Activated T-cell treated with anti-CD3 and anti-CD28 coated beads, Interleukin-2, amount 50 U/mL, for 1 hour (primary cell): ENCODE measurements around the gene NELL1.

Experiments
- DNase-seq: peaks from one replicate; pipeline ENCODE4 v3.0.0-alpha.2; 2020

NELL1 gene

DNA sequence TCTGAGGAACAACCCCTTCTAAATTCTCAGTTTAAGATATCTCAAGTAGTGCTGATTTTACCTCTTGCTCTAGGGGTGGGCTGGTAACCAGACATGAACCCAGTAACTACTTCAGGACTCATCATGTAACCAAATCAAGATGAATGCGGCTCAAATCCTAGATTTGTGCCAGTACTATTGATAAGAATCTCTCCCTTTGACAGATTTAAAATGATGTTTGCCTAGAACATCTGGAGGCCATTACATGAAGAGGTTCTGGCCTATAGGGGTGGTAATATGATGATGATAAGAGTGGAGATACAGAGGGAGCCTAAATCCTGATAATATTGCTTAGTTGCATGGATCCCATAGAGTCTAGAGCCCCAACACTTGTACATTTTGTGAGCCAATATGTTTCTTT lies 850.9 kb downstream of the NELL1 start:
- DNase-seq = no peak

DNA sequence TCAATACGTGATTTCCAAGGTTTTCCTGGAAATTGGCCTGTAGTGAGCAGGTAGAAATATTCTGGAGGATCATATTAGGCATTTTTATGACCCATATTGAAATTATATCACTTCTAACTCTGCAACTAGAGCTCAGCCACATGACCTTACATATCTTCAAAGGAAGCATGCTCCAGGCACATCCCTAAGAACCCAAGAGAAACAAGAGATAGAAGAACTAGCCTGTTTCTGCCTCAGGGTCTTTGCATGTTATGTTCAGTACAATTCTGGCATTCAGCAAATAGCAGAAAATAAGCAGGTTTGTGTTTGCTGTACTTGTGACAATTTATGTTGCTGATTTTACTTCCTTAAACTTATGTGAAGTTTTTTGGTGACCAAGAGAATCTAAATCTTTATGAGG lies 859.8 kb downstream of the NELL1 start:
- DNase-seq = no peak

DNA sequence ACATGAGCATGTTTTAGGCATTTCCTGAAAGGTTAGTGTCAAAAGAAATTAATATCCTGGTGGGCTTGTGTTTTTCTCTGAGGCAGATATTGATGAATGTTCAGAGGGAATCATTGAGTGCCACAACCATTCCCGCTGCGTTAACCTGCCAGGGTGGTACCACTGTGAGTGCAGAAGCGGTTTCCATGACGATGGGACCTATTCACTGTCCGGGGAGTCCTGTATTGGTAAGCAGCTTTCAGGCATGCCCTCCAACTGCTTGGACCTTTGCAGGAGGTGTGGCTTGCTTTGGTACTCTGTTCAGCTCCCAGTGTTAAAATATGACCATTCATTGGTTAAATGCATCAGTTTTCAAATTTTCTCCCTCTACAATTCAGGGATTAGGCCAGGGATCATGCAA lies 864.9 kb downstream of the NELL1 start:
- no peak for DNase-seq

DNA sequence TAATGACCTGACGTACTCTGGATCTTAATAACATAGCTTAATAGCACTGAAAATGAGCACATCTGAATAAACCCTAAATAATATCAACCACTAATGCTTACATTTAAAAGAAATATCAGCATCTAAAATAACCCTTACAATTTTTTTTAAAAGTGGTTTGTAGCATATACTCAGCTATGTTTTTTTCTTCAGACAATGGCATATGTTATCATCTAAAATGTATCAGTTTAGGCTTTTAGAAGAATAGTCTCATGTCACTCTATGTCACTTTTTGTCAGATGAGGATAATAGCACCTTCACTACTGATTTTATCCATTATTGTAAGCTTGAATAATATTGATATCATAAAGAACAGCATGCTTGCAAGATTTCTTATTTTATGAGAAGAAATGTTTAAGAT lies 868.6 kb downstream of the NELL1 start:
- no peak for DNase-seq

DNA sequence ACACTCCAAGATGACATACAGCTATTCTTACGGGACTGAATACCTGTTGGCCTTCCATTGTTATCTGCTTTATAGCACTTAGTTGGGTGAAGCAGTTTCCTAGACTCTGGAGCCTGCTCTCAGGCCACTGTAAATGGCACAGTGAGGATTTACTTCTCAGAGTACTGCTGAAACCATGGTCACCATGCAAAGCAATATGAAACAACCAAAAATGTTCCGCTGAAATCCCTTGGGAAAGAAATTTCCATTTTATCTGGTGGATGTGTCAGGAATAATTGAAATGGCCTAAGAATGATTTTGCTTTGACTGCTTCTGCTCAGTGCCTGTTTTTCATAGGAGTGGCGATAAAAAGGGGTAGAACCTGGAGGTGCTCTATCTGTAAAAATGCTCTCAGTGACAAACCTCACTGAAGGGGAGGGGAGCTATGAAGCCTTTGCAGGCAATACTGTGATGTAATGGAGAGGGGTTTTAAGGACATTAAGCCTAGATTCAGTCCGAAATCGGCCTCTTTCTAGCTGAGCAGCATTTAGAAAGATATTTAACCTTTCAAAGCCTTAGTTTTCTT lies 871.9 kb downstream of the NELL1 start:
- DNase-seq = no peak

DNA sequence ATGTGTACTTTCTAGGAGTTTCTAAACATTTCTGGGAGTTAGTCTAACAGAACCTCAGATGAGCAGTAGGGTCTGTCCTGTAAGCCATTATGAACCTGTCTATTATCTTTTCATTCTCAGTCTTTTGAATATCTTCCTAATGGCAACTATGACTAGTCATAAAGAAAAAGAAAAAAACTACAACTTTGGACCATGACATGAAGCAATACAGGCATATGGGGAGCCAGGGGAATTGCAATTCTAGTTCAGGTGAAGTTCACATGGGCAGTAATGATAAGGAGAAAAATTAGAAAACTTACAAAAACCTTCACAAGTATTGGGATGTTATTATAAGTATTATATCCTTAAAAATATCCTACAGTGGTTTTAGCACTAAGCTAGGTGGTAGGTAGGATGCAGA lies 874.5 kb downstream of the NELL1 start:
- no peak for DNase-seq

DNA sequence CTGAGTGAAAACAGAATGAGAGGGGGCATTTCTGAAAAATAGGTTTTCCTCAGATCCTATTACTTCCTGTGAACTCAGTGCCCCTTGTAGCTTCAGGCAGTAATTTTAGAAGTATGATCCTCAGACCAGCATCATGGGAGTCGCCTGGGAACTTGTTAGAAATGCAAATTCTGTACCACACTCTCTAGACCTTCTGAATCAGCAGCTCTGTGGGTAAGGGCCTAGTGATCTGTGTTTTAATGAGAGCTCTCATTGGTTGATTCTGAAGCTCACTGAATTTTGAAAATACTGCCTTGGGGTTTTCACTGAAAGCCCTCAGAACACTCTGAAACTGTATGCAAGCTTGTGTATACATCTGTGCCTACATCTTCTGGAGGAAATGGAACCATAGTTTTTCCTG lies 876.3 kb downstream of the NELL1 start:
- no peak for DNase-seq

DNA sequence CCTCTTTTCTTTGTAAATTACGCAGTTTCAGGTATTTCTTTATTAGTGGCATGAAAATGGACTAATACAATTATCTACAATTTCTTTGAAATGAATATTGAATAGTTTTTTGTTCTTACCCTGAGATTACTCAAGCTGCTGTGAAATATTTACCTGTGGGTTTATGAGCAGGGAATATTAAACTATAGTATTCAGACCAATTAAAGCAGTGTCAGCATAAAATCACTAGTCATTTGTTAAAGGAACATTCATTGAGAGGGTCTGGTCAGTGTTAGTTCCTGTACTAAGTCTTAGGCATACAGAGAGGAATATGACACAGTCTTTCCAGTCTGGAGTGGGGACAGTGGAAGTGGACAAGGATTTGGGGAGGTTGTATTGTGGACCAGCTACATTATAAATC lies 877.3 kb downstream of the NELL1 start:
- no peak for DNase-seq

DNA sequence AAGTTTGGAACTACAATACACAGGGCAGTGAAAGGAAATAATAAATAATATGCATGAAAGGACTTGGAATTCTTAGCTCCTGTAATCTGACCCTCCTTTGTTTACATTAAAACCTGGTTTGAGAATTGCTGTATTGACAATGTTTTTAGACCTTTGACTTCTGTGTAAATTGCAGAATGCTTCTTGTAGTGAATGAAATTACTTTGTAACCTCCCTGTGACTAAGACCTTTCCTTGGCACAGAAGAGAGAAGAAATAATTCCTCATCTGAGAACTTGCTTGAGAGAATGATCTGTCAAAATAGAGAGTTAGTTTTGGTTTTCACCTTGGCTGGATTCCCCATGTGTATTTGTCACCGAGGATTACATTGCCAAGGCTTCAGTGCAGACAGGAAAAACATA lies 883.5 kb downstream of the NELL1 start:
- DNase-seq = no peak

DNA sequence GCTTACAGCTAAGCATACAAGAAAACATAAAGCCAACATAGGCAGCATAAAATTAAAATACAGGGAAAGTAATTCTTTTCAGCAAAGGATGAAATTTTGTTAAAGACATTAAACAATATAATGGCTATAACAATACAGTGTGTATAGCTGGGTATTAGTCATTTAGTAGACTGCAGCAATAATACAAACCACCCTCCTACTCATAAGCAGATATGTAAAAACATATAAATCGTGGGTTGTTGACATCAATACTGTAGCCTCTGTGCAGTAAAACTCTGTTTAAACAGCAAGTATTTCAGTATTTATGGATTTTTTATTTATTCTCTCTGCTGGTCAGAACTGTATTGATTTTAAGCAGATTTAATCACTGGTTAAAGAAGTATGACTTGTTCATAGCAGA lies 884.4 kb downstream of the NELL1 start:
- DNase-seq = no peak

DNA sequence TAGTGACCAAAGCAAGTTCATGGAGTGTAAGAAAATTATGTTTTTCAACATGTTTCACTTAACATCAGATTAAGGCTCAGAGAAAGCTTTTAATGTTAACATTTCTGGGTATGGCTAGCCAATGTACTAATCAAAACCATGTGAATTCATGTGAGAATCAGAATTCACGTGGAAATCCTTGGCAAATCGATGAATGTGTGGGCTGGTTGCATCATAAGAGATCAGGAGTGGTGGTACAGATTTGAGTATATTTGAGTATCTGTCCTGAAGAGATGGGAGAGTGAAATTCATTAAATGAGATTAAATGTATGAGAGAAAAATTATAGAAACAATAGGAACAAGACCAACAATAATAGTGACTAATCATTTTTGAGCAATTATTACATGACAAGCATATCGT lies 884.9 kb downstream of the NELL1 start:
- DNase-seq = no peak

DNA sequence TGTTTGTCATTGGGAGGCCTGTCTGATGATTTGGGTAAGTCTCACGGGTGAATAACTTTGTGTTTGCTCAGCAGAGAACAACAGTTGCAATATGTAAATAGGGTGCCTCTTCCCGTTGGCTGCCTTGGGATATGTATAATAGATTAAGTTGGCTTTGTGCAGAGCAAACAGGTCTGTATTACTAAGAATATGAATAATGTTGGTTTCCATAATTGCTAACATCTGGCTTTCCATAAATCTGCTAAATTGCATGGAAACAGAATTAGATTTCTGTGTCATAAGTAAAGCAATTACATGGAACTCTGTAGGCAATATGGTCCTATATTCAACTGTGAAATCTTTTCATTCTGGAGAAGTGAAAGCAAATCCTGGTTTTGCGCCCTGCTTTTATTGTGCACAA lies 887.5 kb downstream of the NELL1 start:
- DNase-seq = no peak

DNA sequence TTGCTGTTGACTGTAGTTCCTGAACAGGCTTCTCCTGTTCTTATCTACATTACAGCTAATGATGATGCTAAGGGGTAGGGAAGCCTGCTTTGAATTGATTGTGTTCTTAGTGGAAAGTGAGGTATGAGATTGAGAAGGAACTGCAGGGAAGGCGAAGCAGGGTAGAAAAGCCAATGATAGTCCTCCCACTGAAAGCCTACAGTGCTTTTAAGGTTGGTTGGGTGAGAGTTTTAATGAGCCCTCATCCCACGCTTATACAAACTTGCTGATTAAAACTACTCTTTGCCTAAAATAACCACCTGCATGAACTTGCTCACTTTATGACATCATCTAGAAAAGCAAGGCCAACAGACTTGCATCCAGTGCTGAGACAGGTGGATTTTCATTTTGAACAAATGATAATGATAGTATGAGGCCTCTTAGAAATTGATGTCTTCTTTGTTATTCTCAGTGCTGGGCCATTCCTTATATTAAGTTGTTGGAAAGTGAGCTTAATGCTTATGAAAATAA lies 891.1 kb downstream of the NELL1 start:
- DNase-seq = no peak

DNA sequence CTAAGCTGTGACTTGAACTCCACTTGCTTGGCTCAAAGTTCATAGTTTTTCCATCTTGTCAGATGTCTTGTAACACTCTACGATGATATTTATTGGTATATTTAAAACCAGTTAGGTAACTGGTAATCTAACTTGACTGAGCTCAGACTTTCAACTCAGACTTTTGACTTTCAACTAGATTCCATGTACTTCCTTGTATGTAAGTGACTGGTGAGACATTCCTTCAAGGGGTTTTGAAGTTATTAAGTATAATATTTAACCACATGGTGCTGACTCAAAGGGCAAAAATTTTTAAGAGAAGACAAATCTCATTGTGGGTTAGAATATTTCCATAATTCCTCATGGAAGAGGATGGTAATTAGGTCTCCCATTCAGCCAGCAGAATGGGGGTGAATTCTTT lies 892.2 kb downstream of the NELL1 start:
- DNase-seq = no peak

DNA sequence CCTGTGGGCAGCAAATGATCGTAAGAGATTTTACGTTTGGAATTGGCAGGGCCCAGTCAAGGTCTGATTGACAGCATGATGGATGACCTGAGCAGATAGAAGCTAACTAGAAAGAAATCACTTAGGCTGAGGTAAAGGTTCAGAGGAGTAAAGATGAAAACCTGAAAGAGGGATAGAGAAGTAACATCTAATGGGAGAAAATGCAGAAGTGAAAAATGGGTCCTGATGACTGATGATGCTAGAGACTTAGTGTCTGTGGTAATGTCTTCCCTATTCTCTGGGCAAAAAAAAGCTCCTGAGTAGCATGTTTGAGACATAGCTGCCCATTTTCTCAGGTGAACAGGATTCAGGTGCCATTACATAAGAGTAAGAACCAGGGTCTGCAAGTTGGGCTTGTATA lies 894.7 kb downstream of the NELL1 start:
- no peak for DNase-seq

DNA sequence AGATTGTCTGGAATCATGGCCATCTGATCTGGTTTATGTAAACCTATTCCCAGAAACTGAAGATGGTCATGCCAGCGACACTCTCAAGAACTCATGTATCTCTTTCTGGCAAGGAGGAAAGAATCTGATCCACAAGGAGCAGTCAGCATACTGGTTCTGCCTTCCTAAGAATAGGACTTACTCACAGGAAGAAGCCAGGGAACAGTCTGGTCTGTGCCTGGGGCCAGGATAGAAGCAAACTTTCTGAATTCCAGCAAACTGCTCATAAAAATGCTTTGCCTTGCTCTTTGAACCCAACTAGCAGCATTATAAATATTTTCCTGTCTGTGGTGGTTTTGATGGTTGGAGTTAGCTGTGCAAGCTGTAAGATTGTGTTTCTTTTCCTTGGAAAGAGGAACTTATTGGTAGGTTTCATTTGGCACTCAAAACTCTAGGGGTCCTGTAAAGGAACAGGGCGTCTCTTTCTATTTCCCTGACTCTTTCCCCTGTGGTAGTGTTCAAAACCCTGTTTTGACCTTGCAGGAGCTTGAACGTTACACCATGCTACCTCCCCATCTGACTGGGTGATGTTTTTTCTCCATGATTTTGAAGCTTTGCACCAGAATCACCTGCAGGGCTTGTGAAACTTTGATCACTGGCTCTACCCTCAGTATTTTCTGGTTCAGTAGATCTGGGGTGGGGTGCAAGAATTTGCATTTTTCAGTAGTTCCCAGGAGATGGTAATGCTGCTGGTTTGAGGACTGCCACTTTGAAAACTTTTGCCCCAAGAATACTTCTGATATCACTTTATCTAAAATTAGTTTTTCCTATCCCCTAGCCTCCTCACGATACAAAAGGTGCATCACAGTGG lies 895.7 kb downstream of the NELL1 start:
- DNase-seq = no peak

DNA sequence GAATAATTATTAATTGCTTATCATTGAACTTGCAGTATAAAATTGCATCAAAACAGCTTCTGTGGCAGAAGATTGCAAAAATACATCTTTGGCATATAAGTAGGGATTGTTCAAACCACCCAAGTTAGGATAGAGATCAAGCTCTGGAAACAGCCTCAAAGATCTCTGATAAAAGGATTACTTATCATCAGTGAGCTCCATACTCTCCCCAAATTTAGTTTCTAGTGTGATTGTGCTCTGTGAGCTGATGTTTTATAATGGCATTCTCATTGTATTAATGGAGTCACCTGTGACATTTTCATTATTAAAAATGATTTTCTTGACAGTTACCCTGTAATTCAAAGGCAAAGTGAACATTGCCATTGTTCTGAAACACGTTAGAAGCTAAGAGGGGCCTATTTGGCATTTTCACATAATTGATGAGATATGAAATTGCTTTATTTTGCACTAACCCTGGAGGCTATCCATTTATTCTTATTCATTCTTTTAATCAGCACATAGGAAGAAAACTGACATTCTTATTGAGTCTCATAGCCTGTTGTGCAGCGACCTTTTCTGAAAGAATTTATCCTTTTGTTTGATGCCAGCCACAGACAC lies 897.2 kb downstream of the NELL1 start:
- no peak for DNase-seq

DNA sequence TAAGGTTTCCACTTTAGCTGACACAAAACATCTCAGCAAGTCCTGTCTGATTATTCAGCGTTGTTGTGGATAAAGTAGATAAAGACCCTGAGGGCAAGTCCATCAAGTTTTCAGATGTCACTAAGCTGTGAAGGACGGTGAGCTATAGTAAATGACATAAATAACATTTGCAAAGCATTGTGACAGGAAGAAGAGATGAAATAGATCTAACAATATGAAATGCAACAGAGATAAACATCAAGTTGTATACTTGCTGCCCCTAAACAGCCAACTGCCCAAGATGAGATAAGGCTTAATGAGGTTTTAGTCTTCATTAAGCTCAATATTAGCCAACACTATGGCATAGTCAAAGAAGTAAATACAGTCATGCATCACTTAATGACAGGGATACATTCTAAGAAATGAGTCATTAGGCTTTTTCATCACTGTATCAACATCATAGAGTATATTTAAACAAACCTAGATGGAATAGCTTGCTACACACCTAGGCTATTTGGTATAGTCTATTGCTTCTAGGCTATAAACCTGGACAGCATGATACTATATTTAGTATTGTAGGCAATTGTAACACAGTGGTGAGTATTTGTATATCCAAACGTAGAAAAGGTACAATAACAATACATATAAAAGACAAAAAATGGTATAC lies 898.4 kb downstream of the NELL1 start:
- DNase-seq = no peak

DNA sequence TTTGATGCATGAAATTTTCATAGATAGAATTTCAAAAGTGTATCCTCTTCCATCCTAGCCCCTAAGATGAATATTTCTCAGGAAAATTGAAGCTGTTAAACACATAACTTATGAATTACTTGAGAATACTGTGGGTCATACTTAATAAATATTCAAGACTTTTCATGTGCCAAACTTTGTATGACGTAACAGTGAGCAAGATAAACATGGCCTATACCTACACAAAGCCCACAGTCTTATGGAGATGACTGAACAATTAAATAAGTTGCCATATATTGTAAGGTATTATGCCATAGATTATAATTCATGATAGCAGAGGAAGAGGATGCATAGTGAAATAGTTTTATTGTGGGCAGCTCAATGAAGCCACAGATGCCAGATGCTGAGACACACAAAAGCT lies 902.8 kb downstream of the NELL1 start:
- DNase-seq = no peak

DNA sequence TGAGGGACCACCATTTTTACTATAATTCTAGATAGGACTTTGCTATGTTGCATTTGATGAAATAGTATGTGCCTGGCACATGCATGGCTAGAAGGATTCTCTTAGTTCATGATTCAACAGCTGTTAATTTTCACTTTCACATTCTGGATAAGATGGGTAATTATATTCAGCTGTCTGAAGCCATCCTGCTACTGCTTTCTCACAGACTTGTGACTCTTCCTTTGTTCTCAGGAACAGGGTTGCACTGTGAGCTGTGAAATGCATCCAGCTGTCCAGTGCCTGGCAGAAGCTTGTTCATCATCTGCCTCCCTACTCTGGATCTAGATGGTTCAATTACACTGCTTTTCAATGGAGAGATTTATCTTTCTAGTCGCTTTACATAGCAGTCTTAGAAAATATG lies 913.4 kb downstream of the NELL1 start:
- no peak for DNase-seq

DNA sequence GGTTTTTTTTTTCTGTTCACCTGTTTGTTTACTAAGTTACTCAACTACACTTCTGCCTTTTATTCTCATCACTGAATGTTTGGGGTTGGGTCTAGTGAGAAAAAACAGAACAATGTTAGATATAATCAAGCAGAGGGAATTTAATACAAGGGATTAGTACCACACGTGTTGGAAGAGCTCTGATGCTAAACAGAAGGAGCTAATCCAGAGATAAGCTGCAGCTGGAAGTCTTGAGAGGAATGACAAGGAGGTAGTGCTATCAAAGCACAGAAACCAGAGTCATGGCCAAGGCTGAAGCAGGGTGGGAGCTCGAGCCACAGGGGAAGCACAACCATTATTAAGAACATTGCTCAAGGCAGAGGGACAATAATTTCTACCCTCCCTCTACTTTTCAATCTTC lies 919.4 kb downstream of the NELL1 start:
- DNase-seq = no peak

DNA sequence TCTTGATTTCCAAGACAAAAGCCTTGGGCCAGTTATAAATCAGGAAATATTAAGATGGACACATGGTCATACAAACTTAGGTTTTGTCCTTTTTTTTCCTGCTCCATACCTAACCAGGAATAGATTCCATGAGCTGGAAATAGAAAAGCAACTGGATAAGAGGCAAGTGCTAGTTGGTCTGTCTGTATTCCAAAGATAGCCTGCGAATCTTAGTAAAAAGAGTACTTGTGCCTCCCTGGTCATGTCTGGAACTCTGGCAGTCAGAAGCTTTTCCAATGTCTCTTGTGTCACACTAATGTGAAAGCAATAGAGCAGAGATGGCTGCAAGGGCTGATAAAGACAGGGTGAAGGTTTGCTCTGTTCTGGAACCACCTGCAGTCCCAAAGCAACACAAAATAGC lies 933.3 kb downstream of the NELL1 start:
- no peak for DNase-seq

DNA sequence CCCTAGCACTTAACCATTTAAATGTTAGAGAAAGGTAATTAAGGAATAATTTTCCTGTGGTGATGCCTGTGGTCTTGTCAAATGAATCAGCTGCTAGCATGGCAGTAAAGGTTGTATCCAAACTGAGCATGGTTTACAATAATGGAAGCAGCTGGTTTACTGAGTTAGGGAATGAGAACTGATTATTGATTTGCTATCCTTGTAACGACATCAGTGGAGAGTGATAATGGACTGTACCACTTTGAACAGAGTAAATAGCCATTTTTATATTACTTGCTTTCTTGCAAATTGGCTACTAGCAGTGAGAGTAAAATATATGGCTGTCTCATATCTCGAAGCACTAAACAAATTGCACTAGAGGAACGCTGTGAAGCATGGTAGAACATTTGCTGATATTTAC lies 934.5 kb downstream of the NELL1 start:
- DNase-seq = no peak

DNA sequence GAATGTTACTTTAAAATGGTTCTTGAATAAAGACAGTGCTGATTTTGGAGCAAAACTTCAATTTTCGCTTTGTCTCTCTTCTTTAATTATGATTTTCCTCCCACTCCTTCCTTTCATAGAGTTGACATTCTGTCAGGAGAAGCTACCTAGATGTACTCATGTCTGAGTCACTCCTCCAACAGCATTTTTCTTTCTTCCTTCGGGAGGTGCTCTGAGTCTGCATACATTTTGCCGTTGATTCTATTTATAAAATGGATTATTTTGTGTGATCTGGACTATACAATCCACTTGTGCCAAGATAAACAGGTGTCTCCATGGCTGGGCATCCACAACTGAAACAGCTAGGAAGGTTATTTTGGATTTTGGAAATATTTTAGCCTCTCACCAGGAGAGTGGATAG lies 935.2 kb downstream of the NELL1 start:
- DNase-seq = no peak
